Ishikawa (cell line): ENCODE measurements around the gene FXR2.

Experiments
- CEBPB ChIP-seq: IDR thresholded peaks from 2 replicates; pipeline ENCODE4 v1.6.1; 2012
- CREB1 ChIP-seq: IDR thresholded peaks from 2 replicates; pipeline ENCODE4 v1.6.1; 2012; ENCODE audit warnings: low read depth
- EGR1 ChIP-seq: IDR thresholded peaks from 2 replicates; pipeline ENCODE4 v1.6.1; 2012
- EP300 ChIP-seq: IDR thresholded peaks from 2 replicates; pipeline ENCODE4 v1.6.1; 2012; ENCODE audit warnings: borderline replicate concordance
- FOXM1 ChIP-seq: IDR thresholded peaks from 2 replicates; pipeline ENCODE4 v1.6.1; 2012; ENCODE audit warnings: low read depth, borderline replicate concordance
- NFIC ChIP-seq: IDR thresholded peaks from 2 replicates; pipeline ENCODE4 v1.6.1; 2012
- RAD21 ChIP-seq: IDR thresholded peaks from 2 replicates; pipeline ENCODE4 v1.6.1; 2012; ENCODE audit warnings: low read depth
- REST ChIP-seq: IDR thresholded peaks from 2 replicates; pipeline ENCODE4 v1.6.1; 2012; ENCODE audit warnings: low read depth, mild to moderate bottlenecking
- TAF1 ChIP-seq: IDR thresholded peaks from 2 replicates; pipeline ENCODE4 v1.6.1; 2012; ENCODE audit warnings: low read depth, mild to moderate bottlenecking
- TCF12 ChIP-seq: IDR thresholded peaks from 2 replicates; pipeline ENCODE4 v1.6.1; 2012; ENCODE audit warnings: low read depth
- TEAD4 ChIP-seq: IDR thresholded peaks from 2 replicates; pipeline ENCODE4 v1.6.1; 2012
- USF1 ChIP-seq: IDR thresholded peaks from 2 replicates; pipeline ENCODE4 v1.6.1; 2012
- YY1 ChIP-seq: IDR thresholded peaks from 2 replicates; pipeline ENCODE4 v1.6.1; 2012; ENCODE audit warnings: low read depth
- ZBTB7A ChIP-seq: IDR thresholded peaks from 2 replicates; pipeline ENCODE4 v1.6.1; 2012; ENCODE audit warnings: low read depth
- TF ChIP-seq, protein P1 (sequence below): IDR thresholded peaks from 2 replicates; pipeline ENCODE4 v1.6.1; 2012

The FXR2 gene

GRCh38 chr17:7560172-7561027 lies 54.3 kb downstream of the FXR2 start:
- TF ChIP-seq, protein P1, sequence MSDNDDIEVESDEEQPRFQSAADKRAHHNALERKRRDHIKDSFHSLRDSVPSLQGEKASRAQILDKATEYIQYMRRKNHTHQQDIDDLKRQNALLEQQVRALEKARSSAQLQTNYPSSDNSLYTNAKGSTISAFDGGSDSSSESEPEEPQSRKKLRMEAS = no peak
- TF ChIP-seq CEBPB = no peak
- no peak for TF ChIP-seq REST
- TF ChIP-seq EGR1 = no peak
- TF ChIP-seq TCF12 = no peak
- TF ChIP-seq RAD21 = no peak
- TF ChIP-seq NFIC = no peak
- TF ChIP-seq EP300 = no peak
- TF ChIP-seq YY1 = no peak
- TF ChIP-seq ZBTB7A = no peak
- TF ChIP-seq FOXM1 = no peak
- no peak for TF ChIP-seq TAF1
- no peak for TF ChIP-seq TEAD4
- TF ChIP-seq USF1 = no peak

GRCh38 chr17:7559320-7560171 lies 55.2 kb downstream of the FXR2 start:
- no peak for TF ChIP-seq ZBTB7A
- TF ChIP-seq TEAD4 = no peak
- peak; percentile 29; the same call in 1 of the 2 replicates for TF ChIP-seq NFIC
- no peak for TF ChIP-seq EP300

DNA sequence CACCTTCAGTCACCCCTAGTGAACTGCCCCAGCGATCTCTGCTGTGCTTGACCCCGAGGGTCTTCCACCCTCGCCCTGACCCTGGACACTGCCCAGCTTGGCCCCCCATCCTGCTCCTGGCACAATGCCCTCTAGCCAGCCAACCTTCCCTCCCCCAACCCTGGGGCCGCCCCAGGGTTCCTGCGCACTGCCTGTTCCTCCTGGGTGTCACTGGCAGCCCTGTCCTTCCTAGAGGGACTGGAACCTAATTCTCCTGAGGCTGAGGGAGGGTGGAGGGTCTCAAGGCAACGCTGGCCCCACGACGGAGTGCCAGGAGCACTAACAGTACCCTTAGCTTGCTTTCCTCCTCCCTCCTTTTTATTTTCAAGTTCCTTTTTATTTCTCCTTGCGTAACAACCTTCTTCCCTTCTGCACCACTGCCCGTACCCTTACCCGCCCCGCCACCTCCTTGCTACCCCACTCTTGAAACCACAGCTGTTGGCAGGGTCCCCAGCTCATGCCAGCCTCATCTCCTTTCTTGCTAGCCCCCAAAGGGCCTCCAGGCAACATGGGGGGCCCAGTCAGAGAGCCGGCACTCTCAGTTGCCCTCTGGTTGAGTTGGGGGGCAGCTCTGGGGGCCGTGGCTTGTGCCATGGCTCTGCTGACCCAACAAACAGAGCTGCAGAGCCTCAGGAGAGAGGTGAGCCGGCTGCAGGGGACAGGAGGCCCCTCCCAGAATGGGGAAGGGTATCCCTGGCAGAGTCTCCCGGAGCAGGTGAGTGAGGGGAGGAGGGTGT lies 56.0 kb downstream of the FXR2 start, which contains the start of gene TNFSF13:
Gene TNFSF13, plus strand, starts transcription at position 207 of the 776 bp plus-strand sequence. Its CDS starts 290 bp downstream, at position 497.
- TF ChIP-seq CEBPB (no peak), NFIC (peak; percentile 87), ZBTB7A (peak; percentile 92; the same call in 1 of the 2 replicates), TCF12 (0 out of 2 replicates have a peak, but pooled peaks have one; percentile 6), EP300 (no peak), EGR1 (no peak), RAD21 (no peak), CREB1 (no peak)

DNA sequence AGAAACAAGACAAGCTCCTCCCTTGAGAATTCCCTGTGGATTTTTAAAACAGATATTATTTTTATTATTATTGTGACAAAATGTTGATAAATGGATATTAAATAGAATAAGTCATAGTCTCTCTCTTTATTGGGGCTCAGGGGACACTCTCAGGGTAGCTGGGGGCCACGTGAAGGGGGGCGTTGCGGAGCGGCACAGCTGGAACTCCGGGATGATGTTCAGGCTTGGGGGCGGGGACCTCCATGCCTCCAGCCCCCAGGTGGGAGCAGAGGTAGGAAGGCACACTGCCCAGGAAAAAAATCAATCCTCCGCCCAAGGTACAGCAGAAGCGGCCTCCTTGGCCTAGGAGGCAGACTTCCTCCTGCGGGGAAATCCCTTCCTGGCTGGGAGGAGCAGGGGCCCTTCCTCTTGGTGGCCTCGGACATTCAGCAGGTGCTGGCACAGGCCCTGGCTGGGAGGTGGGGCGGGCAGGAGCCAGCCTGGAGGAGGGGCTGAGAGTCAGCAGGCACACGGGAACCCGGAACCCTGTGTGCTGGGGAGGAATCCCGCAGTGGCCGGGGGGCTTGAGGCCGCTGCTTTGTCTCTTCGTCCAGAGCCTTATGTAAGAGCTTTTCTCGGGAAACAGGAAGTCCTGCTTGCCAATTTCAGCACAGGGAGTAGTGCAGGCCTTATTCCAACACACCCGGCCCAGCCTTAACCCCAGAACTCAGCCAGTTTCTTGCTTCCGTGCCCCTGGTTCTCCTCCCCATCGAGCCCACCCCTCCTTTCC lies 56.7 kb downstream of the FXR2 start:
- no peak for TF ChIP-seq EP300
- no peak for TF ChIP-seq EGR1
- TF ChIP-seq FOXM1 = no peak
- no peak for TF ChIP-seq NFIC
- TF ChIP-seq RAD21 = no peak
- peak; percentile 49; the same call in 1 of the 2 replicates for TF ChIP-seq USF1
- TF ChIP-seq, protein P1 = peak; percentile 63; the same call in 1 of the 2 replicates
- no peak for TF ChIP-seq CREB1
- 0 out of 2 replicates have a peak, but pooled peaks have one; percentile 29 for TF ChIP-seq YY1
- peak; percentile 56 for TF ChIP-seq TAF1
- 0 out of 2 replicates have a peak, but pooled peaks have one; percentile 6 for TF ChIP-seq TCF12
- peak; percentile 28; the same call in 1 of the 2 replicates for TF ChIP-seq CEBPB
- TF ChIP-seq ZBTB7A = peak; percentile 93
- 0 out of 2 replicates have a peak, but pooled peaks have one; percentile 15 for TF ChIP-seq TEAD4
- no peak for TF ChIP-seq REST
